ENCODE data around the gene TGM3. TPM values are rescaled to one million over a fixed set of nuclear protein-coding genes. Genes with fewer than 3 reads are reported as not detected.

Gene TGM3
- total and polyA plus RNA-seq, 9 donors, result 0.04 to 0.46 (median 0.15) TPM; not detected in 4

DNA sequence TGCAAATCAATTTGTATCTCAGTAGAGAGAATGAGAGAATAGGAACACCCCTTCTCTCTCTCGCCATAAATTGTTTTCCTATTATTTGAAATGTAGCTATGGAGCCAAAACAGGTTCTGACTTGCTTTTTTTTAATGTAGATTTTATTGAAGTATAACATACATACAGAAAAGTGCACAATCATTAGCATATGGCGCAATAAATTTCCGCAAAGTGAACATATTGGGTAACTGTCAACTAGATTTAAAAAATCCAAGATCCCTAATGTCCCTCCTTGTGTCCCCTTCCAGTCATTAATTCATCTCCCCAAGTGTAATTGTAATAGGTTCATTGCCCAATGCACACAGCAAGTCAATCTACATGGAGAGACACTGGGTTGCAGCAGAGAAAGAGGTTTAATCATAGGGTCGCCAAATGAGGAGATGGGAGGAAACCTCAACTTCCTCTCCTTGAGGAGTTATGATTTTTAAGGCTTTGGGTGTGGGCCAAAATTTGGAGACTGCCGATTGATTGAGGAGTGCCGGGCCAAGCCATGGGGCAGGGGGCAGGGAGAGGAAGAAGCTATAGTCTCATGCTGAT, 43.3 kb upstream of the TGM3 start:
- Histone ChIP-seq H3K9me3 (no peaks in the 10 kb centered on the region), H3K27me3 (no peaks in the 10 kb centered on the region), H3K27ac (no peak overlapping the region), H3K36me3 (no peaks in the 10 kb centered on the region), H3K4me3 (no peak overlapping the region), H3K4me1 (ENCODE audit: insufficient read depth) (no peaks in the 10 kb centered on the region)
- no peak for DNase-seq
- intact Hi-C loops (cut with DNase I), result no loop called here
- TF ChIP-seq POLR2A (IDR thresholded peaks at IDR 0.05) (no peak), EP300 (IDR thresholded peaks at IDR 0.05) (no peak)
- TF ChIP-seq, protein P1, sequence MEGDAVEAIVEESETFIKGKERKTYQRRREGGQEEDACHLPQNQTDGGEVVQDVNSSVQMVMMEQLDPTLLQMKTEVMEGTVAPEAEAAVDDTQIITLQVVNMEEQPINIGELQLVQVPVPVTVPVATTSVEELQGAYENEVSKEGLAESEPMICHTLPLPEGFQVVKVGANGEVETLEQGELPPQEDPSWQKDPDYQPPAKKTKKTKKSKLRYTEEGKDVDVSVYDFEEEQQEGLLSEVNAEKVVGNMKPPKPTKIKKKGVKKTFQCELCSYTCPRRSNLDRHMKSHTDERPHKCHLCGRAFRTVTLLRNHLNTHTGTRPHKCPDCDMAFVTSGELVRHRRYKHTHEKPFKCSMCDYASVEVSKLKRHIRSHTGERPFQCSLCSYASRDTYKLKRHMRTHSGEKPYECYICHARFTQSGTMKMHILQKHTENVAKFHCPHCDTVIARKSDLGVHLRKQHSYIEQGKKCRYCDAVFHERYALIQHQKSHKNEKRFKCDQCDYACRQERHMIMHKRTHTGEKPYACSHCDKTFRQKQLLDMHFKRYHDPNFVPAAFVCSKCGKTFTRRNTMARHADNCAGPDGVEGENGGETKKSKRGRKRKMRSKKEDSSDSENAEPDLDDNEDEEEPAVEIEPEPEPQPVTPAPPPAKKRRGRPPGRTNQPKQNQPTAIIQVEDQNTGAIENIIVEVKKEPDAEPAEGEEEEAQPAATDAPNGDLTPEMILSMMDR (IDR thresholded peaks at IDR 0.05), result no peak
- 55 to 62% (median 59%) methylated on average over 6 of the region's 6 CpGs for WGBS, 3 donors

DNA sequence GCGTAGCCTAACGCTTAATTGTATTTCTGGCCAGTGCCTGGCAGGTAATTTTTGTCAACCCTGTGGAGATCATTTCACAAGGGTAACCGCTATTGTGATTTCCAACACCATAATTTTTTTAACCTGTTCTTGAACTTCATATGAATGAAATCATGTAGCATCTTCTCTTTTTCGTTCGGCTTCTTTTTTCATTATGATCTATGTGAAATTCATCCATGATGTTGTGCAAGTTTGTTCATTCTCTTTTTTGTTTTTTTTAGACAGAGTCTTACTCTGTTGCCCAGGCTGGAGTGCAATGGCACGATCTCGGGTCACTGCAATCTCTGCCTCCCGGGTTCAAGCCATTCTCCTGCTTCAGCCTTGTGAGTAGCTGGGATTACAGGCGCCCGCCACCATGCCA, 42.5 kb upstream of the TGM3 start:
- 82 to 86% (median 86%) methylated on average over 10 of the region's 10 CpGs for WGBS, 3 donors
- H3K9me3 ChIP-seq, result no peaks in the 10 kb centered on the region
- no peaks in the 10 kb centered on the region for H3K27me3 ChIP-seq
- TF ChIP-seq, protein P1 (IDR thresholded peaks at IDR 0.05), result no peak
- TF ChIP-seq POLR2A (IDR thresholded peaks at IDR 0.05), result no peak
- no peak for TF ChIP-seq EP300 (IDR thresholded peaks at IDR 0.05)
- no peak overlapping the region for H3K4me3 ChIP-seq
- intact Hi-C loops (cut with DNase I), result no loop called here
- H3K36me3 ChIP-seq, result no peaks in the 10 kb centered on the region
- H3K4me1 ChIP-seq (ENCODE audit: insufficient read depth), result no peaks in the 10 kb centered on the region
- H3K27ac ChIP-seq, result no peak overlapping the region
- DNase-seq, result no peak

DNA sequence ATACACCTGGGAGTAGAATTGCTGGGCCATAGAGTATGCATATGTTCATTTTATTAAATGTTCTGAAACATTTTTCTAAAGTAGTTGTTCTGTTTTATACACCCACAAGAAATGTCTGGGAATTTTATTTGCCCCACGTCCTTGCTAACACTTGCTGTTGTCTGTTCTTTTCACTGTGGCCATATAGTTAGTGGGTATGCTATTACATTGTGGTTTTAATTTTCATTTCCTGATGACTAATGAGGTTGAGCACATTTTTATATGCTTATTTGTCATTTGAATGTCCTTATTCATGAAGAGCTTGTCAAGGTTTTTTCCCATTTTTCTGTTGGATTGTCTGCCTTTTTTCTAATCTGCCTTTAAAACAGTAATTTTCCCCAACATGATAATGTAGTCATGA, 41.5 kb upstream of the TGM3 start:
- no peaks in the 10 kb centered on the region for H3K27me3 ChIP-seq
- H3K36me3 ChIP-seq, result no peaks in the 10 kb centered on the region
- DNase-seq, result no peak
- TF ChIP-seq POLR2A (IDR thresholded peaks at IDR 0.05) (no peak), EP300 (IDR thresholded peaks at IDR 0.05) (no peak)
- TF ChIP-seq, protein P1 (IDR thresholded peaks at IDR 0.05), result no peak
- intact Hi-C loops (cut with DNase I), result no loop called here
- no peak overlapping the region for H3K4me3 ChIP-seq
- 75 to 79% (median 77%) methylated on average over 1 of the region's 1 CpG for WGBS, 3 donors
- H3K9me3 ChIP-seq, result no peaks in the 10 kb centered on the region
- no peak overlapping the region for H3K27ac ChIP-seq
- H3K4me1 ChIP-seq (ENCODE audit: insufficient read depth), result no peaks in the 10 kb centered on the region

DNA sequence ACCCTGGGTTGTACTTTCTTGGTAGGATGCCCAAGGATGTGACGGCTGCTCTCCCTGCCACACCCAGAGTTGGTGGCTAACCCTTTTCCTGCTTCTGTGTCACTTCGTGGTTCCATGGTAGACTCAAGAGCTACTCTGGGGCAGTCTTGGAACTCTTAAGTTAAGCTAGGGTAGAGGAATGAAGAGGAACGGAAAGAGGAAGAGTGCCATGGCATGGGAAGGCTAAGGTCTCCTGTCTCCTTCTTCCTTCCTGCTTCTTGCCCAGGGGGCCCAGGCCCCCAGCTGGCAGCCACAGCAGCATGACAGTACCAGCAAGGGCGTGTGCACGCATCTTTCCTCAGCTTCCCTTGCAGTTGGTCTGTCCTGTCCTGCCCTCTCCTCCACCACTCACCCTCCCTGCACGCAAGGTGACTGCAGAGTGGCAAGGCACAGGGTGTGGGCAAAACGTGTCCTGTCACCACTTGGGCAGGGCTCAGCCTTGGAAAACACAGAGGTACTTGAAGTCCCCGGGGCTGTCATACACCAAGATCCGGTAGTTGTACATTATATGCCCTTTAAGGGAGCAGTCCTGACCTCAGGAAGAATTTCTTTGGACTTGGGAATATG, 39.8 kb upstream of the TGM3 start:
- Histone ChIP-seq H3K9me3 (no peaks in the 10 kb centered on the region), H3K36me3 (no peaks in the 10 kb centered on the region), H3K4me3 (no peak overlapping the region), H3K27ac (no peak overlapping the region), H3K4me1 (ENCODE audit: insufficient read depth) (no peaks in the 10 kb centered on the region), H3K27me3 (no peaks in the 10 kb centered on the region)
- 71 to 75% (median 71%) methylated on average over 9 of the region's 9 CpGs for WGBS, 3 donors
- DNase-seq, result no peak
- intact Hi-C loops (cut with DNase I), result no loop called here
- TF ChIP-seq POLR2A (IDR thresholded peaks at IDR 0.05) (no peak), EP300 (IDR thresholded peaks at IDR 0.05) (no peak)
- TF ChIP-seq, protein P1 (IDR thresholded peaks at IDR 0.05), result no peak
